ENCODE measurements around the gene SORL1. TPM values are rescaled to one million over a fixed set of nuclear protein-coding genes. Genes with fewer than 3 reads are reported as not detected.
A peak's percentile ranks its signal among the peaks of the same experiment; 100 is the strongest.

The SORL1 gene
- total RNA-seq, 1 donor from 2014 or later, result 10.5 TPM

- Histone ChIP-seq H3K36me3 (peaks cover 0 to 3% of the 10 kb centered on the region in 2 donors), H3K27me3 (no peaks in the 10 kb centered on the region), H3K4me3 (no peak overlapping the region), H3K9me3 (no peaks in the 10 kb centered on the region), H3K27ac (peak overlapping the region; percentile 2 to 7), H3K4me1 (peaks cover 3 to 20% of the 10 kb centered on the region in 2 donors)
- DNase-seq (ENCODE audit: low spot score in 2 of 2), result no peak
- no peak for TF ChIP-seq CTCF (IDR thresholded peaks at IDR 0.05)
- intact Hi-C loops (cut with DNase I), result no loop called here
These were observed 177.9 kb downstream of the SORL1 start for GRCh38 chr11:121630041-121630440.

GRCh38 chr11:121631456-121631855 is 179.3 kb downstream of the SORL1 start:
- Histone ChIP-seq H3K27me3 (no peaks in the 10 kb centered on the region), H3K36me3 (peaks cover 0 to 3% of the 10 kb centered on the region in 2 donors), H3K4me3 (no peak overlapping the region), H3K4me1 (peaks cover 0 to 15% of the 10 kb centered on the region in 2 donors), H3K9me3 (no peaks in the 10 kb centered on the region), H3K27ac (no peak overlapping the region)
- TF ChIP-seq CTCF (IDR thresholded peaks at IDR 0.05), result no peak
- no peak for DNase-seq (ENCODE audit: low spot score in 2 of 2)
- intact Hi-C loops (cut with DNase I), result no loop called here

GRCh38 chr11:121634273-121634672 is 182.2 kb downstream of the SORL1 start:
- no peak for TF ChIP-seq CTCF (IDR thresholded peaks at IDR 0.05)
- DNase-seq (ENCODE audit: low spot score in 2 of 2), result no peak
- Histone ChIP-seq H3K4me1 (peaks cover 0 to 12% of the 10 kb centered on the region in 2 donors), H3K36me3 (peaks cover 0 to 3% of the 10 kb centered on the region in 2 donors), H3K27ac (no peak overlapping the region), H3K9me3 (no peaks in the 10 kb centered on the region), H3K27me3 (no peaks in the 10 kb centered on the region), H3K4me3 (no peak overlapping the region)
- intact Hi-C loops (cut with DNase I), result no loop called here

GRCh38 chr11:121634889-121635288 is 182.8 kb downstream of the SORL1 start:
- Histone ChIP-seq H3K9me3 (no peaks in the 10 kb centered on the region), H3K4me1 (peaks cover 0 to 9% of the 10 kb centered on the region in 2 donors), H3K4me3 (no peak overlapping the region), H3K27me3 (no peaks in the 10 kb centered on the region), H3K36me3 (peaks cover 0 to 3% of the 10 kb centered on the region in 2 donors), H3K27ac (no peak overlapping the region)
- DNase-seq (ENCODE audit: low spot score in 2 of 2), result no peak
- intact Hi-C loops (cut with DNase I), result no loop called here
- TF ChIP-seq CTCF (IDR thresholded peaks at IDR 0.05), result no peak

- no peak for TF ChIP-seq CTCF (IDR thresholded peaks at IDR 0.05)
These were observed 184.1 kb downstream of the SORL1 start for GRCh38 chr11:121636081-121636799.

More at GRCh38 chr11:121636081-121636799, 184.1 kb downstream of the SORL1 start:
- Histone ChIP-seq H3K27me3 (no peaks in the 10 kb centered on the region), H3K36me3 (peaks cover 0 to 3% of the 10 kb centered on the region in 2 donors), H3K9me3 (no peaks in the 10 kb centered on the region), H3K27ac (no peak overlapping the region), H3K4me3 (no peak overlapping the region), H3K4me1 (no peaks in the 10 kb centered on the region)
- DNase-seq (ENCODE audit: low spot score in 2 of 2), result no peak
- intact Hi-C loops (cut with DNase I), result no loop called here

Measured in ascending aorta (tissue), 2 donors.